Mucosa of stomach (tissue), 1 donor: Measurements from ENCODE around the gene MRPL4.
"Not testable (repeated sequence)": the region's sequence is repeated elsewhere in the genome, so short reads cannot be mapped to it uniquely, and the experiment has no call there.

Experiments used
- H3K27me3 ChIP-seq: one replicate; pipeline ENCODE4 v1.7.0; 2013; ENCODE audit warnings: mild to moderate bottlenecking, low read length; ENCODE audit not compliant: control insufficient read depth, insufficient read depth
- H3K36me3 ChIP-seq: one replicate; pipeline ENCODE4 v1.7.0; 2013; ENCODE audit warnings: low read length; ENCODE audit not compliant: control insufficient read depth, insufficient read depth
- H3K4me1 ChIP-seq: one replicate; pipeline ENCODE4 v1.7.0; 2013; ENCODE audit warnings: mild to moderate bottlenecking, low read length; ENCODE audit not compliant: control insufficient read depth, insufficient read depth
- H3K4me3 ChIP-seq: one replicate; pipeline ENCODE4 v1.7.0; 2013; ENCODE audit warnings: low read length
- H3K9ac ChIP-seq: one replicate; pipeline ENCODE4 v1.7.0; 2013; ENCODE audit warnings: mild to moderate bottlenecking, low read length, moderate library complexity
- H3K9me3 ChIP-seq: one replicate; pipeline ENCODE4 v1.7.0; 2013; ENCODE audit warnings: mild to moderate bottlenecking, low read length, moderate library complexity; ENCODE audit not compliant: control insufficient read depth
- donor health status: Pancreatic carcinoma.

MRPL4 gene

GRCh38 chr19:10231612-10232228 lies 20.3 kb upstream of the MRPL4 start:
- Histone ChIP-seq H3K9me3 (no peaks in the 10 kb centered on the region), H3K9ac (peak overlapping the region; percentile 84), H3K27me3 (peaks cover 3% of the 10 kb centered on the region), H3K4me1 (peaks cover 8% of the 10 kb centered on the region), H3K36me3 (no peaks in the 10 kb centered on the region), H3K4me3 (no peak overlapping the region)

- peaks cover 22% of the 10 kb centered on the region for H3K4me1 ChIP-seq
- H3K4me3 ChIP-seq = no peak overlapping the region
- H3K9ac ChIP-seq = no peak overlapping the region
- H3K27me3 ChIP-seq = peaks cover 3% of the 10 kb centered on the region
- H3K9me3 ChIP-seq = no peaks in the 10 kb centered on the region
- no peaks in the 10 kb centered on the region for H3K36me3 ChIP-seq
Observed at GRCh38 chr19:10233946-10234345, 18.1 kb upstream of the MRPL4 start.

GRCh38 chr19:10235003-10235402 lies 17.0 kb upstream of the MRPL4 start:
- no peaks in the 10 kb centered on the region for H3K9me3 ChIP-seq
- peaks cover 3% of the 10 kb centered on the region for H3K27me3 ChIP-seq
- peaks cover 23% of the 10 kb centered on the region for H3K4me1 ChIP-seq
- H3K36me3 ChIP-seq = no peaks in the 10 kb centered on the region
- H3K4me3 ChIP-seq = no peak overlapping the region
- no peak overlapping the region for H3K9ac ChIP-seq

DNA sequence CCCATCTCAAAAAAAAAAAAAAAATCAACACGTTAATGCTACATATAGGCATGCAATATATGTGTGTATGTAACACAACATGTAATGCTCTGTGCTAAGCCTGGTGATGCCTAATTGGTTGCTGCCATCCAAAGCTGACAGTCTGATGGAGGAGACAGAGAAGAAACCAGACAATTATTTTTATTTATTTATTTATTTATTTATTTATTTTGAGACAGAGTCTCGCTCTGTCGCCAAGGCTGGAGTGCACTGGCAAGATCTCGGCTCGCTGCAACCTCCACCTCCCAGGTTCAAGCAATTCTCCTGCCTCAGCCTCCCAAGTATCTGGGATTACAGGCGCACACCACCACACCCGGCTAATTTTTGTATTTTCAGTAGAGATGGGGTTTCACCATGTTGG lies 16.6 kb upstream of the MRPL4 start:
- peaks cover 22% of the 10 kb centered on the region for H3K4me1 ChIP-seq
- not testable (repeated sequence) for H3K36me3 ChIP-seq, H3K27me3 ChIP-seq, H3K4me3 ChIP-seq, H3K9me3 ChIP-seq, H3K9ac ChIP-seq

- no peak overlapping the region for H3K9ac ChIP-seq
- H3K27me3 ChIP-seq = no peaks in the 10 kb centered on the region
- H3K9me3 ChIP-seq = no peaks in the 10 kb centered on the region
- peaks cover 22% of the 10 kb centered on the region for H3K4me1 ChIP-seq
- H3K36me3 ChIP-seq = no peaks in the 10 kb centered on the region
- no peak overlapping the region for H3K4me3 ChIP-seq
Observed at GRCh38 chr19:10237702-10238101, 14.3 kb upstream of the MRPL4 start.

DNA sequence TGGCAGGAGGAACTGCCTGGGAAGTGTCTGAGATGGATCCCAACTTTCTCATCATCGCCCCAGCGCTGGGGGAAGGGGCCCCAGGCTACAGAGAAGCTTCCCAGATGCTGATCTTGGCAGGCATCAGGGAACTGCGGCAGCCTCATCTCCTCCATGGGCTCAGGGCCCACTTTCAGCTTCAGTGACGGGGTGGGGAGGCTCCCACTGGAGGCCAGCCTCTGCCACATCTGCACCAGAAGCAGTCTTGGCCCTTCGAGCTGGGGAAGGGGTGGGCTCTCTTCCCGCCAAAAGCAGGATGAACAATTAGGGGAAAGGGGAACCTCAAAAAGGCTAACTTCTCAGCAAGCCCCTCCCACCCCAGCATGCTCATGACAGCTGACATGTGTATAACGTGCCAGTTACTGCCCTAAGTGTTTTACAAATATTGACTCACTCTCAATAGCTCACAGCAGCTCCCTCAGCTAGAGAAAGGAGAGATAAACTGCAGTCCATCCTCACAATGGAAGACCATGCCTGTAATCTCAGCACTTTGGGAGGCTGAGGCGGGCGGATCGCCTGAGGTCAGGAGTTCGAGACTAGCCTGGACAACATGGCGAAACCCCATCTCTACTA lies 13.7 kb upstream of the MRPL4 start:
- Histone ChIP-seq H3K36me3 (no peaks in the 10 kb centered on the region), H3K9me3 (no peaks in the 10 kb centered on the region), H3K4me1 (peaks cover 22% of the 10 kb centered on the region), H3K4me3 (no peak overlapping the region), H3K27me3 (no peaks in the 10 kb centered on the region), H3K9ac (peak overlapping the region; percentile 8)

GRCh38 chr19:10241826-10242449 lies 10.1 kb upstream of the MRPL4 start:
- H3K9ac ChIP-seq, H3K36me3 ChIP-seq, H3K27me3 ChIP-seq, H3K4me3 ChIP-seq, H3K9me3 ChIP-seq: not testable (repeated sequence)
- H3K4me1 ChIP-seq = peaks cover 22% of the 10 kb centered on the region

DNA sequence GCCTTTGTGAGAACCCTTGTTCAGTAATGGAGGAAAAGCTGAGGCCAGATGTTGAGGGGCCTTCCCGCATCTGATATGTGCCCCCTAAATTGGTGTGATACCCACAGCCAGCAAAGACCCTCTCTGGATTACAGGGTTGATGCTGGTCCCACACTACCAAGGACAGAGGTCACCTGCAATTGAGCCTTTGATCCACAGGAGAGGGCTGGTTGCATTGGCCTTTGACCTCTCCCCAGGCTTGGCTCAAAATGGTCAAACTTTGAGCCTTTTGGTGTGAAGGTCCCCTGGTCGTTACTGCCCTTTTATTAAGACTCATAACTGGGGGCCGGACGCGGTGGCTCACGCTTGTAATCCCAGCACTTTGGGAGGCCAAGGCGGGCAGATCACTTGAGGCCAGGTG lies 8.4 kb upstream of the MRPL4 start:
- no peaks in the 10 kb centered on the region for H3K36me3 ChIP-seq
- no peaks in the 10 kb centered on the region for H3K27me3 ChIP-seq
- no peak overlapping the region for H3K4me3 ChIP-seq
- no peaks in the 10 kb centered on the region for H3K9me3 ChIP-seq
- H3K9ac ChIP-seq = no peak overlapping the region
- peaks cover 11% of the 10 kb centered on the region for H3K4me1 ChIP-seq

DNA sequence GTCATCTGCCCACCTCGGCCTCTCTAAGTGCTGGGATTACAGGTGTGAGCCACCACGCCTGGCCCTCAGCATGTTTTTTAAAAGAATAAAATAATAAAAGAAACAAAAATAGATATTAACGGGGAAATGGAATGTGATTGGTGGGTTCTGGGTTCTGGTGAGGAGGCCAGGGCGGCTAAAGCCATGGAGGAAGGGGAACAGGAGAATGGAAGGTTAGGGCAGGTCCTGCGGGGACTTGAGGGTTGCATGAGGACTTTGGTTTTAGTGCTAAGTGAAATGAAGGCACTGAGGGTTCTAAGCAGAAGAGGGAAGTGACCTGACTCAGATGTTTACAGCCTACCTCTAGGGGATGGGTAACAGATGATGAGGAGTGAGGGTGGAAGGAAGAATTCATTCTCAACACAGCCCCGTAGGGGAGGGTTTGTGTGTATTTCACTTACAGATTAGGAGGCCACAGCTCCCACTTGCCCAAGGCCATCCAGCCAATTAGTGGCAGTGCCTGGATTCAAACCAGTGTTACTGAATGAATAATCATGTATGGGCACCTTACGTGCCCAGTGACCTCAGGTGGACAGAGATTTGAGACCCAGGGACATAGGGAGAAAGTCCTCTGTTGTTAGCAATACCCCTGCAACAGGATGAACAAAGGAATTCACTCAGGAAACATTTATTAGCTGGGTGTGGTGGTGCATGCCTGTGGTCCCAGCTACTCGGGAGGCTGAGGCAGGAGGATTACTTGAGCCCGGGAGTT lies 6.7 kb upstream of the MRPL4 start:
- Histone ChIP-seq H3K9ac (no peak overlapping the region), H3K4me1 (peaks cover 1% of the 10 kb centered on the region), H3K36me3 (no peaks in the 10 kb centered on the region), H3K9me3 (no peaks in the 10 kb centered on the region), H3K27me3 (no peaks in the 10 kb centered on the region), H3K4me3 (no peak overlapping the region)

DNA sequence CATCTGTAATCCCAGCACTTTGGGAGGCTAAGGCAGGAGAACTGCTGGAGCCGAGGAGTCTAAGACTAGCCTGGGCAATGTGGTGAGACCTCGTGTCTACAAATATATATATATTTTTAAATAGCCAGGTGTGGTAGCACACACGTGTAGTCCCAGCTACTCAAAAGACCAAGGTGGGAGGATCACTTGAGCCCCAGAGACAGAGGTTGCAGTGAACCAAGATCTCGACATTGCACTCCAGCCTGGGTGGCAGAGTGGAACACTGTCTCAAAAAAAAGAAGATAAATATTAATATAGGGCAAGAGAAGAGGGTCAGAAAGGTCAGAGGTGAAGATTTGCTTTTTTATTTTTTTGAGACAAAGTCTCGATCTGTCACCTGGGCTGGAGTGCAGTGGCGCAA lies 5.5 kb upstream of the MRPL4 start:
- H3K9ac ChIP-seq = no peak overlapping the region
- no peaks in the 10 kb centered on the region for H3K27me3 ChIP-seq
- no peaks in the 10 kb centered on the region for H3K4me1 ChIP-seq
- H3K36me3 ChIP-seq = no peaks in the 10 kb centered on the region
- no peak overlapping the region for H3K4me3 ChIP-seq
- H3K9me3 ChIP-seq = no peaks in the 10 kb centered on the region

DNA sequence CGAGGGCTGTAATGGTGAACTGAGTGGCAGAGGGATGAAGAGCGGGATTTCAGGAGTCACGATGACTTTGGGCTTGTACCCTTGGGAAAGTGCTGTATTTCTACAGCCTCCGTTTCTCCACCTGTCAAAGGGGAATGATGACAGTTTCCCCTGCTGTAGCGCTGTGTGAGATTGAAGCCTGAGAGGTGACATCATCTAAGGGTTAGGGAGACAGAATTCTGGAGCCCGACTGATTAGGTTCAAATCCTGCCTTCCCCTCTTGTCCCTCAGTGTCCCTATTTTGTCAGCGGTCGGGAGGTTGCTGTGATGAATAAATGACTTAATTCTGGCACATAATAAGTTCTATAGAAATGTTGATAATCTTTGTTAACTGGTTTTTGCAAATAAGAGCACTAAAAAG lies 693 bp downstream of the MRPL4 start:
- Histone ChIP-seq H3K36me3 (peaks cover 5% of the 10 kb centered on the region), H3K9ac (peak overlapping the region; percentile 78), H3K4me1 (no peaks in the 10 kb centered on the region)

DNA sequence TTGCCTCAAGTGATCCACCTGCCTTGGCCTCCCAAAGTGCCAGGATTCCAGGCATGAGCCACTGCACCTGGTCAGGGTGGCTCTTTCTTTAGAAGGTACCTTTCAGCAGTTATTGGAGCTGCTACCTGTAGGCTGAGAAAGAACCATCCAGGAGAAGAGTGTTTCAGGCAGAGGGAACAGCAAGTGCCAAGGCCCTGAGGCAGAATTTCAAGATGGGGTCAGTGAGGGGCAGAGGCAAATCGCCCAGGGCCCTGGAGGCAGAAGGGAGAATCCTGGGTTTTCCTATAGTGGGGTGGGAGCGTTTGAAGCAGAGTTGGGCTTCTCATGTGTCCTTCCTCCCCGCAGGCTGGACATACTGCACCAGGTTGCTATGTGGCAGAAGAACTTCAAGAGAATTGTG lies 2.2 kb downstream of the MRPL4 start:
- Histone ChIP-seq H3K4me1 (peaks cover 3% of the 10 kb centered on the region), H3K4me3 (no peak overlapping the region), H3K36me3 (peaks cover 5% of the 10 kb centered on the region), H3K9ac (no peak overlapping the region), H3K9me3 (no peaks in the 10 kb centered on the region), H3K27me3 (no peaks in the 10 kb centered on the region)

More for the DNA sequence above, 693 bp downstream of the MRPL4 start:
- H3K4me3 ChIP-seq = peak overlapping the region; percentile 94
- no peaks in the 10 kb centered on the region for H3K9me3 ChIP-seq
- no peaks in the 10 kb centered on the region for H3K27me3 ChIP-seq
